BLaER1 treated with 17β-estradiol and CSF1 and Interleukin-3, amounts not matched to agents 10 nM and 100 nM (cell line): Measurements from ENCODE around the gene PABPC1L.

Experiments
- H3K27ac ChIP-seq, 11 experiments: shearing (Covaris generic); formaldehyde crosslinking; 2 replicates each; pipeline ENCODE4 v1.8.1; 2022
- H3K27me3 ChIP-seq, 11 experiments: shearing (Covaris generic); formaldehyde crosslinking; 2 replicates each; pipeline ENCODE4 v1.8.1; 2022
- H3K36me3 ChIP-seq, 11 experiments: shearing (Covaris generic); formaldehyde crosslinking; 2 replicates each; pipeline ENCODE4 v1.8.1; 2022
- H3K4me1 ChIP-seq, 10 experiments: shearing (Covaris generic); formaldehyde crosslinking; 2 replicates each; pipeline ENCODE4 v1.8.1; 2022
- H3K4me2 ChIP-seq, 11 experiments: shearing (Covaris generic); formaldehyde crosslinking; 2 replicates each; pipeline ENCODE4 v1.8.1; 2022
- H3K4me3 ChIP-seq, 10 experiments: shearing (Covaris generic); formaldehyde crosslinking; 2 replicates each; pipeline ENCODE4 v1.8.1; 2022
- H3K9ac ChIP-seq, 11 experiments: shearing (Covaris generic); formaldehyde crosslinking; 2 replicates each; pipeline ENCODE4 v1.8.1; 2022
- H3K9me3 ChIP-seq, 11 experiments: shearing (Covaris generic); formaldehyde crosslinking; replicated peaks in 1 of 11; 2 replicates each; pipeline ENCODE4 v1.8.1; 2022
- H4K20me1 ChIP-seq, 11 experiments: shearing (Covaris generic); formaldehyde crosslinking; 2 replicates each; pipeline ENCODE4 v1.8.1; 2022
- Cebpa-rat ChIP-seq, 11 experiments: shearing (Covaris generic); IDR thresholded peaks; 2 replicates each; pipeline ENCODE4 v1.8.1; 2022

The PABPC1L gene

GRCh38 chr20:44943828-44944227 lies 34.0 kb downstream of the PABPC1L start:
- Histone ChIP-seq H3K27ac (no peak overlapping the region), H3K9ac (no peak overlapping the region), H3K36me3 (peaks cover 97 to 100% (median 100%) of the 10 kb centered on the region in 11 experiments), H4K20me1 (peaks cover 0 to 92% (median 72%) of the 10 kb centered on the region in 11 experiments; a peak in 19 of 22 replicates), H3K27me3 (no peaks in the 10 kb centered on the region), H3K4me2 (no peak overlapping the region), H3K9me3 (no peaks in the 10 kb centered on the region), H3K4me3 (no peak overlapping the region), H3K4me1 (no peaks in the 10 kb centered on the region)
- no peak for TF ChIP-seq Cebpa-rat (IDR thresholded peaks at IDR 0.05)

- Histone ChIP-seq H3K4me2 (no peak overlapping the region), H3K9me3 (no peaks in the 10 kb centered on the region), H3K9ac (no peak overlapping the region), H3K27me3 (no peaks in the 10 kb centered on the region), H3K4me1 (no peaks in the 10 kb centered on the region), H3K36me3 (peaks cover 99 to 100% (median 100%) of the 10 kb centered on the region in 11 experiments), H3K27ac (no peak overlapping the region), H4K20me1 (peaks cover 0 to 94% (median 81%) of the 10 kb centered on the region in 11 experiments; a peak in 20 of 22 replicates), H3K4me3 (no peak overlapping the region)
- TF ChIP-seq Cebpa-rat (IDR thresholded peaks at IDR 0.05): no peak
Observed at GRCh38 chr20:44945261-44945660, 35.4 kb downstream of the PABPC1L start.

GRCh38 chr20:44946271-44946852 lies 36.5 kb downstream of the PABPC1L start:
- Histone ChIP-seq H4K20me1 (peaks cover 0 to 93% (median 77%) of the 10 kb centered on the region in 11 experiments; a peak in 20 of 22 replicates), H3K9me3 (no peaks in the 10 kb centered on the region), H3K27me3 (no peaks in the 10 kb centered on the region), H3K36me3 (peaks cover 99 to 100% (median 100%) of the 10 kb centered on the region in 11 experiments), H3K4me1 (no peaks in the 10 kb centered on the region), H3K27ac (no peak overlapping the region), H3K9ac (no peak overlapping the region), H3K4me2 (no peak overlapping the region), H3K4me3 (no peak overlapping the region)
- no peak for TF ChIP-seq Cebpa-rat (IDR thresholded peaks at IDR 0.05)

GRCh38 chr20:44948107-44948506 lies 38.2 kb downstream of the PABPC1L start:
- no peaks in the 10 kb centered on the region for H3K9me3 ChIP-seq
- peaks cover 6 to 14% (median 10%) of the 10 kb centered on the region in 10 experiments; a peak in 19 of 20 replicates for H3K4me1 ChIP-seq
- no peak overlapping the region for H3K27ac ChIP-seq
- peaks cover 99 to 100% (median 100%) of the 10 kb centered on the region in 11 experiments for H3K36me3 ChIP-seq
- H3K27me3 ChIP-seq: no peaks in the 10 kb centered on the region
- H3K4me2 ChIP-seq: no peak overlapping the region
- H4K20me1 ChIP-seq: peaks cover 0 to 93% (median 74%) of the 10 kb centered on the region in 11 experiments; a peak in 19 of 22 replicates
- H3K9ac ChIP-seq: no peak overlapping the region
- TF ChIP-seq Cebpa-rat (IDR thresholded peaks at IDR 0.05): no peak
- H3K4me3 ChIP-seq: no peak overlapping the region

- H3K9ac ChIP-seq: no peak overlapping the region
- peaks cover 0 to 93% (median 74%) of the 10 kb centered on the region in 11 experiments; a peak in 19 of 22 replicates for H4K20me1 ChIP-seq
- peaks cover 10 to 18% (median 14%) of the 10 kb centered on the region in 10 experiments; a peak in 19 of 20 replicates for H3K4me1 ChIP-seq
- H3K9me3 ChIP-seq: no peaks in the 10 kb centered on the region
- H3K27me3 ChIP-seq: no peaks in the 10 kb centered on the region
- H3K4me3 ChIP-seq: no peak overlapping the region
- H3K27ac ChIP-seq: no peak overlapping the region
- H3K36me3 ChIP-seq: peaks cover 99 to 100% (median 100%) of the 10 kb centered on the region in 11 experiments
- H3K4me2 ChIP-seq: no peak overlapping the region
- TF ChIP-seq Cebpa-rat (IDR thresholded peaks at IDR 0.05): no peak
Observed at GRCh38 chr20:44948513-44948912, 38.7 kb downstream of the PABPC1L start.

GRCh38 chr20:44950368-44950767 lies 40.5 kb downstream of the PABPC1L start:
- TF ChIP-seq Cebpa-rat (IDR thresholded peaks at IDR 0.05): no peak
- H3K27me3 ChIP-seq: no peaks in the 10 kb centered on the region
- H3K4me1 ChIP-seq: peaks cover 25 to 34% (median 31%) of the 10 kb centered on the region in 10 experiments
- H3K9ac ChIP-seq: no peak overlapping the region
- no peak overlapping the region for H3K4me3 ChIP-seq
- H4K20me1 ChIP-seq: peaks cover 7 to 94% (median 74%) of the 10 kb centered on the region in 11 experiments; a peak in 20 of 22 replicates
- no peak overlapping the region for H3K4me2 ChIP-seq
- peaks cover 97 to 100% (median 100%) of the 10 kb centered on the region in 11 experiments for H3K36me3 ChIP-seq
- H3K9me3 ChIP-seq: no peaks in the 10 kb centered on the region
- H3K27ac ChIP-seq: no peak overlapping the region

GRCh38 chr20:44952731-44953130 lies 42.9 kb downstream of the PABPC1L start:
- Histone ChIP-seq H3K27ac (no peak overlapping the region), H3K4me3 (no peak overlapping the region), H3K4me2 (peak overlapping the region; percentile 12 to 56 (median 50); a peak in 19 of 22 replicates), H3K36me3 (peaks cover 85 to 99% (median 98%) of the 10 kb centered on the region in 11 experiments), H3K4me1 (peaks cover 42 to 54% (median 50%) of the 10 kb centered on the region in 10 experiments), H3K27me3 (no peaks in the 10 kb centered on the region), H4K20me1 (peaks cover 7 to 95% (median 65%) of the 10 kb centered on the region in 11 experiments; a peak in 18 of 22 replicates), H3K9me3 (no peaks in the 10 kb centered on the region), H3K9ac (no peak overlapping the region; a peak in 2 of 22 replicates)
- no peak for TF ChIP-seq Cebpa-rat (IDR thresholded peaks at IDR 0.05)

- Histone ChIP-seq H3K27me3 (no peaks in the 10 kb centered on the region), H3K36me3 (peaks cover 70 to 96% (median 91%) of the 10 kb centered on the region in 11 experiments), H4K20me1 (peaks cover 7 to 97% (median 61%) of the 10 kb centered on the region in 11 experiments; a peak in 18 of 22 replicates), H3K9me3 (no peaks in the 10 kb centered on the region), H3K4me2 (peak overlapping the region in 4 of 11 experiments; percentile 11 to 87 (median 70); a peak in 7 of 22 replicates), H3K27ac (no peak overlapping the region; a peak in 1 of 22 replicates), H3K9ac (no peak overlapping the region), H3K4me1 (peaks cover 55 to 68% (median 64%) of the 10 kb centered on the region in 10 experiments), H3K4me3 (no peak overlapping the region)
- no peak for TF ChIP-seq Cebpa-rat (IDR thresholded peaks at IDR 0.05)
Observed at GRCh38 chr20:44954211-44954610, 44.4 kb downstream of the PABPC1L start.

- Histone ChIP-seq H3K9ac (peak overlapping the region in 9 of 11 experiments; percentile 10 to 59 (median 37); a peak in 13 of 22 replicates), H3K27me3 (no peaks in the 10 kb centered on the region), H3K4me2 (peak overlapping the region; percentile 21 to 87 (median 45); a peak in 20 of 22 replicates), H4K20me1 (peaks cover 7 to 92% (median 55%) of the 10 kb centered on the region in 11 experiments; a peak in 17 of 22 replicates), H3K36me3 (peaks cover 59 to 85% (median 81%) of the 10 kb centered on the region in 11 experiments), H3K4me3 (no peak overlapping the region), H3K9me3 (no peaks in the 10 kb centered on the region), H3K27ac (peak overlapping the region in 10 of 11 experiments; percentile 14 to 72 (median 50); a peak in 17 of 22 replicates), H3K4me1 (peaks cover 59 to 71% (median 67%) of the 10 kb centered on the region in 10 experiments)
- TF ChIP-seq Cebpa-rat (IDR thresholded peaks at IDR 0.05): no peak
Observed at GRCh38 chr20:44955270-44955669, 45.4 kb downstream of the PABPC1L start.
